ENCODE data around the gene PTPRCAP. TPM values are rescaled to one million over a fixed set of nuclear protein-coding genes. Genes with fewer than 3 reads are reported as not detected.

Gene PTPRCAP
- total and polyA plus RNA-seq, 9 of the 15 experiments (the other 6 are each of a cell fraction or from before 2014, with no cell fraction given), result 0.22 to 2.0 (median 1.1) TPM; not detected in 4

DNA sequence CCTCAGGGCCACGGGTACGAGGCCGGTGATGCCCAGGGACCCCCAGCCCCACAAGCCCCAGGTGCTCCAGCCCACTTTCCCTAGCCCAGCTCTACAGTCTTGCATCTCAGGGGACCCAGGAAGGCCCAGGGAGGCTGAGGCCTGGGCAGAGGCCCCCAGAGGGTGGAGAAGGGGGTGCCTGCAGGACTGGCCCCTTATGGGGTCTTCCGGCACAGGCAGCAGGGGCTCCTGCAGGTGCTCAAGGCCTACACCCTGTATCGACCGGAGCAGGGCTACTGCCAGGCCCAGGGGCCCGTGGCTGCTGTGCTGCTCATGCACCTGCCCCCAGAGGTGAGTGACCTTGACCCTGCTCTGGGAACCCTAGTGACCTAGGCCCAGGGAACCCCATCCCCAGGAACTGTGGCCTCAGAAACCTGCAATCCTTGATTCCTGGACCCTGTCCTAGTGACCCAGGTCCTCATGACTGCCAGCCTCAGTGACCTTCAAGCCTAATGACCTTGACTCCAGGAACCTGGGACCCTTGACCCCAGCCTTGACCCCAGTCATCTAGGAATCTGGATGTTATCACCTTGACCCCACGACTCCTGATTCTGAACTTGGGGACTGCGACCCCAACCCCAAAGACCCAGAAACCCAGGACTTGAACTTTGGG lies 31.7 kb downstream of the PTPRCAP start (continued):
- TF ChIP-seq ZNF354B (CRISPR knock-in tag; IDR thresholded peaks at IDR 0.05), result no peak
- TF ChIP-seq, protein P1, sequence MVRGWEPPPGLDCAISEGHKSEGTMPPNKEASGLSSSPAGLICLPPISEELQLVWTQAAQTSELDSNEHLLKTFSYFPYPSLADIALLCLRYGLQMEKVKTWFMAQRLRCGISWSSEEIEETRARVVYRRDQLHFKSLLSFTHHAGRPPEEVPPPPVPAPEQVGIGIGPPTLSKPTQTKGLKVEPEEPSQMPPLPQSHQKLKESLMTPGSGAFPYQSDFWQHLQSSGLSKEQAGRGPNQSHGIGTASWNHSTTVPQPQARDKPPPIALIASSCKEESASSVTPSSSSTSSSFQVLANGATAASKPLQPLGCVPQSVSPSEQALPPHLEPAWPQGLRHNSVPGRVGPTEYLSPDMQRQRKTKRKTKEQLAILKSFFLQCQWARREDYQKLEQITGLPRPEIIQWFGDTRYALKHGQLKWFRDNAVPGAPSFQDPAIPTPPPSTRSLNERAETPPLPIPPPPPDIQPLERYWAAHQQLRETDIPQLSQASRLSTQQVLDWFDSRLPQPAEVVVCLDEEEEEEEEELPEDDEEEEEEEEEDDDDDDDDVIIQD (CRISPR knock-in tag; IDR thresholded peaks at IDR 0.05), result no peak
- TF ChIP-seq, protein P2, sequence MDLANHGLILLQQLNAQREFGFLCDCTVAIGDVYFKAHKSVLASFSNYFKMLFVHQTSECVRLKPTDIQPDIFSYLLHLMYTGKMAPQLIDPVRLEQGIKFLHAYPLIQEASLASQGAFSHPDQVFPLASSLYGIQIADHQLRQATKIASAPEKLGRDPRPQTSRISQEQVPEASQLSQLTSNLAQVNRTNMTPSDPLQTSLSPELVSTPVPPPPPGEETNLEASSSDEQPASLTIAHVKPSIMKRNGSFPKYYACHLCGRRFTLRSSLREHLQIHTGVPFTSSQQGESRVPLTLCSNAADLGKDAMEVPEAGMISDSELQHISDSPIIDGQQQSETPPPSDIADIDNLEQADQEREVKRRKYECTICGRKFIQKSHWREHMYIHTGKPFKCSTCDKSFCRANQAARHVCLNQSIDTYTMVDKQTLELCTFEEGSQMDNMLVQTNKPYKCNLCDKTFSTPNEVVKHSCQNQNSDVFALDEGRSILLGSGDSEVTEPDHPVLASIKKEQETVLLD (IDR thresholded peaks at IDR 0.05), result no peak
- TF ChIP-seq NCOA2 (IDR thresholded peaks at IDR 0.05; ENCODE audit: partially characterized antibody in 2 of 2), result no peak
- TF ChIP-seq, protein P3, sequence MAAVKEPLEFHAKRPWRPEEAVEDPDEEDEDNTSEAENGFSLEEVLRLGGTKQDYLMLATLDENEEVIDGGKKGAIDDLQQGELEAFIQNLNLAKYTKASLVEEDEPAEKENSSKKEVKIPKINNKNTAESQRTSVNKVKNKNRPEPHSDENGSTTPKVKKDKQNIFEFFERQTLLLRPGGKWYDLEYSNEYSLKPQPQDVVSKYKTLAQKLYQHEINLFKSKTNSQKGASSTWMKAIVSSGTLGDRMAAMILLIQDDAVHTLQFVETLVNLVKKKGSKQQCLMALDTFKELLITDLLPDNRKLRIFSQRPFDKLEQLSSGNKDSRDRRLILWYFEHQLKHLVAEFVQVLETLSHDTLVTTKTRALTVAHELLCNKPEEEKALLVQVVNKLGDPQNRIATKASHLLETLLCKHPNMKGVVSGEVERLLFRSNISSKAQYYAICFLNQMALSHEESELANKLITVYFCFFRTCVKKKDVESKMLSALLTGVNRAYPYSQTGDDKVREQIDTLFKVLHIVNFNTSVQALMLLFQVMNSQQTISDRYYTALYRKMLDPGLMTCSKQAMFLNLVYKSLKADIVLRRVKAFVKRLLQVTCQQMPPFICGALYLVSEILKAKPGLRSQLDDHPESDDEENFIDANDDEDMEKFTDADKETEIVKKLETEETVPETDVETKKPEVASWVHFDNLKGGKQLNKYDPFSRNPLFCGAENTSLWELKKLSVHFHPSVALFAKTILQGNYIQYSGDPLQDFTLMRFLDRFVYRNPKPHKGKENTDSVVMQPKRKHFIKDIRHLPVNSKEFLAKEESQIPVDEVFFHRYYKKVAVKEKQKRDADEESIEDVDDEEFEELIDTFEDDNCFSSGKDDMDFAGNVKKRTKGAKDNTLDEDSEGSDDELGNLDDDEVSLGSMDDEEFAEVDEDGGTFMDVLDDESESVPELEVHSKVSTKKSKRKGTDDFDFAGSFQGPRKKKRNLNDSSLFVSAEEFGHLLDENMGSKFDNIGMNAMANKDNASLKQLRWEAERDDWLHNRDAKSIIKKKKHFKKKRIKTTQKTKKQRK (IDR thresholded peaks at IDR 0.05; ENCODE audit: borderline replicate concordance, low read depth, low read length), result no peak
- TF ChIP-seq PCBP2 (IDR thresholded peaks at IDR 0.05; ENCODE audit: low read depth, low read length, poor library complexity, severe bottlenecking), result no peak
- TF ChIP-seq, protein P4, sequence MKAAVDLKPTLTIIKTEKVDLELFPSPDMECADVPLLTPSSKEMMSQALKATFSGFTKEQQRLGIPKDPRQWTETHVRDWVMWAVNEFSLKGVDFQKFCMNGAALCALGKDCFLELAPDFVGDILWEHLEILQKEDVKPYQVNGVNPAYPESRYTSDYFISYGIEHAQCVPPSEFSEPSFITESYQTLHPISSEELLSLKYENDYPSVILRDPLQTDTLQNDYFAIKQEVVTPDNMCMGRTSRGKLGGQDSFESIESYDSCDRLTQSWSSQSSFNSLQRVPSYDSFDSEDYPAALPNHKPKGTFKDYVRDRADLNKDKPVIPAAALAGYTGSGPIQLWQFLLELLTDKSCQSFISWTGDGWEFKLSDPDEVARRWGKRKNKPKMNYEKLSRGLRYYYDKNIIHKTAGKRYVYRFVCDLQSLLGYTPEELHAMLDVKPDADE (conservative IDR thresholded peaks at IDR 0.05; ENCODE audit: control insufficient read depth, low read depth, low read length), result no peak
- TF ChIP-seq NR2C2 (CRISPR knock-in tag; IDR thresholded peaks at IDR 0.05), result no peak
- peak; percentile 44; the same call in 1 of the 2 replicates for TF ChIP-seq NR2C2 (tag; IDR thresholded peaks at IDR 0.05)
- no peak for TF ChIP-seq EGR1 (conservative IDR thresholded peaks at IDR 0.05)
- TF ChIP-seq, protein P5, sequence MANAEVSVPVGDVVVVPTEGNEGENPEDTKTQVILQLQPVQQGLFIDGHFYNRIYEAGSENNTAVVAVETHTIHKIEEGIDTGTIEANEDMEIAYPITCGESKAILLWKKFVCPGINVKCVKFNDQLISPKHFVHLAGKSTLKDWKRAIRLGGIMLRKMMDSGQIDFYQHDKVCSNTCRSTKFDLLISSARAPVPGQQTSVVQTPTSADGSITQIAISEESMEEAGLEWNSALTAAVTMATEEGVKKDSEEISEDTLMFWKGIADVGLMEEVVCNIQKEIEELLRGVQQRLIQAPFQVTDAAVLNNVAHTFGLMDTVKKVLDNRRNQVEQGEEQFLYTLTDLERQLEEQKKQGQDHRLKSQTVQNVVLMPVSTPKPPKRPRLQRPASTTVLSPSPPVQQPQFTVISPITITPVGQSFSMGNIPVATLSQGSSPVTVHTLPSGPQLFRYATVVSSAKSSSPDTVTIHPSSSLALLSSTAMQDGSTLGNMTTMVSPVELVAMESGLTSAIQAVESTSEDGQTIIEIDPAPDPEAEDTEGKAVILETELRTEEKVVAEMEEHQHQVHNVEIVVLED (CRISPR knock-in tag; IDR thresholded peaks at IDR 0.05), result no peak
- no peak for TF ChIP-seq SMARCE1 (IDR thresholded peaks at IDR 0.05)
- TF ChIP-seq, protein P6, sequence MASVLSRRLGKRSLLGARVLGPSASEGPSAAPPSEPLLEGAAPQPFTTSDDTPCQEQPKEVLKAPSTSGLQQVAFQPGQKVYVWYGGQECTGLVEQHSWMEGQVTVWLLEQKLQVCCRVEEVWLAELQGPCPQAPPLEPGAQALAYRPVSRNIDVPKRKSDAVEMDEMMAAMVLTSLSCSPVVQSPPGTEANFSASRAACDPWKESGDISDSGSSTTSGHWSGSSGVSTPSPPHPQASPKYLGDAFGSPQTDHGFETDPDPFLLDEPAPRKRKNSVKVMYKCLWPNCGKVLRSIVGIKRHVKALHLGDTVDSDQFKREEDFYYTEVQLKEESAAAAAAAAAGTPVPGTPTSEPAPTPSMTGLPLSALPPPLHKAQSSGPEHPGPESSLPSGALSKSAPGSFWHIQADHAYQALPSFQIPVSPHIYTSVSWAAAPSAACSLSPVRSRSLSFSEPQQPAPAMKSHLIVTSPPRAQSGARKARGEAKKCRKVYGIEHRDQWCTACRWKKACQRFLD (CRISPR knock-in tag; IDR thresholded peaks at IDR 0.05), result no peak
- no peak for TF ChIP-seq HDAC1 (IDR thresholded peaks at IDR 0.05)
- TF ChIP-seq GABPA (tag; conservative IDR thresholded peaks at IDR 0.05; ENCODE audit: low read depth), result no peak
- TF ChIP-seq ZNF699 (CRISPR knock-in tag; IDR thresholded peaks at IDR 0.05; ENCODE audit: insufficient replicate concordance), result no peak
- TF ChIP-seq ZNF717 (CRISPR knock-in tag; IDR thresholded peaks at IDR 0.05), result no peak
